Kidney tubule cell (primary cell): ENCODE data around the gene PRR4.

Experiments
- DNase-seq: peaks from one replicate; pipeline ENCODE4 v3.0.0-alpha.2; 2018; ENCODE audit warnings: low spot score

PRR4 gene

DNA sequence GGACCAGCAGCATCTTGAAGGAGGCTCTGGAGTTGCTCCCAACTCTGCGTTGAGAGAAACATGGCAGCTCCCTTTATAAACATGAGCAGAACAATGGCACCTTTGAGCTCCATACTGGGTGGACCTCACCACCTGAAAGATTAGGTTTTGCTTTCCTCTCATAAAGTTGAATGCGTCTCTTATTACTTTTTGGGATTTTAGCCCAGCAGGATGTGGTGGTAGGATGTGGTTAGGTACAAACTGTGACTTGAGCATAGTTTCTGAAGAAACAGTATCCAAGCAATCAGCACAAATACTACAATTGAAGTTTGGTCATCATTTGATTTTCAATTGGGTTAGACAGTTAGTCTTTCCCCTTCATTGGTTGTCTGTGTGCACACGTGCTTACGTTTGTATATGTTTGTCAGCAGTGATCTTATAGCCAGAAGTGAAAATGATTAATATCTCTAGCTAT, at the start of gene PRR4:
TSS of gene PRR4 (minus strand) at position 51 of the 454 bp plus-strand sequence. CDS start at position 13, 38 bp downstream.
- DNase-seq, result no peak

DNA sequence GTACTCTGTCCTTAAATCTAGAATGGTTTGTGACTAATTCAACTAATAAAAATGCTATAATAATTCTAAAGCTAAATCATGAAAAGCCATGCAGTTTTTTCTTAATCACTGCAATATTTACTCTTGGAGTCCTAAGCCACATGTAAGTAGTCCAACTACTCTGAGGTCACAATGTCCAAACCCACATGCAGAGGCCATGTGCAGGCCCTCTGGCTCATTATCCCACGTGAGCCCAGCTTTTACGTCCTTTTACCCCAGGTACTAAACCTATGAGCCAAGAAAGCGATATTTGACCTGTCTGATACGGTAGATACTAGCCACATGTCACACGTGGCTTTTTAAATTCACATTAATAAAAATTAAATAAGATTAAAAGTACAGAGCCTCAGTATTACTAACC, 47.6 kb upstream of the PRR4 start:
- DNase-seq, result no peak

- no peak for DNase-seq
Observed at GRCh38 chr12:10891937-10892336, 42.7 kb upstream of the PRR4 start.

DNA sequence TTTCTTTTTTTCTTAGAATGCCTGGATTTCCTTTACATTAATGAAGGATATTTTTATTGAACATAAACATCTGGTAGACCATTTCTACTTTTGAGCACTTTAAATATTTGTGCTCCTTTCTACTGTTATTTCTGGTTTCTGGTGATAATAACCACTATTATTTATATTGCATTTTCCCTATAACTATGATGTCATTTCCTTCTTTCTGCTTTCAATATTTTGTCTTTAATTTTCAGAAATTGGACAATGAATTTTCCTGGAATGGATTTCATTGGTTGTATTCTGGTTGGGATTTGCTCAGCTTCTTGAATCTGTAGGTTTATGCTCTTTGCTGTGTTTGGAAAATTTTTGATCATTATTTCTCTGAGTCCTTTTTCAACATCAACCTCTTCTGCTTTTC, 40.0 kb upstream of the PRR4 start:
- no peak for DNase-seq

DNA sequence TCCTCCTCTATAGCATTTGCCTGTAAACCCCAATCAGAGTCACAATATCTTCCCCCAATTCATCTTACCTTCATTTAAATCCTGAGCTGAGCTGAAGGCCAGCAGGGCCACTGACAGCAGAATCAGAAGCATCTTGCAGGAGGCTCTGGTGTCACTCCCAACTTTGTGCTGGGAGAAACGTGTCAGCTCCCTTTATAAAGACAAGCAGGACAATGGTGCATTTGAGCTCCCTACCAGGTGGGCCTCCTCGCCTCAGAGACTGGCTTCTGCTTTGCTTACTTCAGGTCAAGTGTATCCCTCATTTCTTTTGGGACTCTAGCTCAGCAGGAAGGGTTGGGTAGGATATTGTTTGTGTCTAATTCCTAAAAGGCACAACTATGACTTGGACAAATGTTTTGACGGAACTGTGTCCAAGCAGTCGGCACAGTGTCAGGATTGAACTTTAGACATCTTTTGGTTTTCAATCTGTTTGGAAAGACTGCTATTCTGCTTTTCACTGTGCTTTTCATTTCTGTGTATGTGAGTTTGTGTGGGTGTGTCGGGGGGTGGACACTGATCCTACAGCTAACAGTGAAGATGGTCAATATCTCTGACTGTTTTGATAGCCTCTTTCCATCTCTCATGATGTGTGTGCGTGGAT, 34.9 kb upstream of the PRR4 start, which contains the start of gene PRH1:
TSS of gene PRH1 (minus strand) at position 170 of the 640 bp plus-strand sequence. CDS start at position 132, 38 bp downstream.
- DNase-seq, result no peak

DNA sequence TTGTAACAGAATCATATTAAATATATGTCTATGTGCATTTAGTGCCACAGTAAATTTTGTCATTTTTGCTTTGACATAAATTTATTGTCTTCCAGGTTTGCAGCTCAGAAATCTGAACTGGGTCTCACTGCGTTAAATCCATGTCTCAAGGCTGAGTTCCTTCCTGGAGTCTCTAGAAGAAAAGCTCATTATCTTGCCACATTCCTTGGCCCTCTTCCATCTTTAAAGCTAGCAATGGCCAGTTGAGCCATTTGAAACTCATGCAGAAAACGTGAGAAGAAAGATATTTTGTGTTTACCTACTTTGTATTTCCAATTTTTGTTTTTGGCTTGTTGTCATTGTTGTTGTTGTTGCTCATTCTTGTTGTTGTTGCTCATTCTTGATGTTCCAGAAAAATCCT, 24.1 kb upstream of the PRR4 start:
- DNase-seq, result no peak

GRCh38 chr12:10867381-10867780, 18.1 kb upstream of the PRR4 start:
- peak; percentile 82 for DNase-seq

DNA sequence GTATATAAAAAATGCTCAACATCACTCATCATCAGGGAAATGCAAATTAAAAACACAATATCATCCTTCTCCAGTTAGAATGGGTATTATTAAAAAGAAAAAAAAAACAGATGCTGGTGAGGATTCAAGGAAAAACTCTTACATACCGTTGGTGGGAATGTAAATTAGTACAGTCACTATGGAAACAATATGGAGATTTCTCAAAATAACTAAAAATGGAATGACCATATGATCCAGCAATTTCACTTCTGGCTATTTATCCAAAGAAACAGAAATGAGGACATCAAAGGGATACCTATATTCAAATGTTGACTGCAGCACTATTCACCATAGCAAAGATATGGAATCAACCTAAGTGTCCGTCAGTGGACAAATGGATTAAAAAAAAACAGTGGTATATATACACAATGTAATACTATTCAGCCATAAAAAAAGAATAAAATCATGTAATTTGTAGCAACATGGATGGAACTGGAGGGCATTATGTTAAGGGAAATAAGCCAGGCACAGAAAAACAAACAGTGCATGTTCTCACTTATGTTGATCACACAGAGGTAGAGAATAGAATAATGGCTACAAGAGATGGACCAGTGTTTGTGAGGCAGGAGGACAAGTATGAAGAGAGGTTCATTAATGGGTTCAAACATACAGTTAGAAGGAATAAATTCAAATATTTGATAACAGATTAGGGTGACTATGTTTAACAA, 14.4 kb upstream of the PRR4 start:
- no peak for DNase-seq

DNA sequence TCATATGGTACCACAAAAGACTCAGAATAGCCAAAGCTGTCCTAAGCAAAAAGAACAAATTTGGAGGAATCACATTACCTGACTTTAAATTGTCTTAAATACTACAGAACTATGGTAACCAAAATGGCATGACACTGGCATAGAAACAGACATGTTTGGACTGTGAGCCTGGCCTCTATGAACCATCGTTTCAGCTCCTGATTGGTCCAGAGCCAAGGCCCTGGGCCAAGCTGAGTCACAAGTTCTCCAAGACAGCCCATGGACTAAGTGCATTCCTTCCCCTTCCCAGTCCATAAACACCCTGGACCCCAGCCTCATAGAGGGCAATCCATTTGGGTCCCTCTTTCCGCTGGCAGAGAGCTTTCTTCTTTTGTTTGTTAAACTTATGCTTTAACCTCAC, 12.1 kb upstream of the PRR4 start:
- no peak for DNase-seq

GRCh38 chr12:10855807-10856206, 6.5 kb upstream of the PRR4 start:
- DNase-seq, result no peak

GRCh38 chr12:10853776-10854175, 4.5 kb upstream of the PRR4 start:
- DNase-seq, result no peak

DNA sequence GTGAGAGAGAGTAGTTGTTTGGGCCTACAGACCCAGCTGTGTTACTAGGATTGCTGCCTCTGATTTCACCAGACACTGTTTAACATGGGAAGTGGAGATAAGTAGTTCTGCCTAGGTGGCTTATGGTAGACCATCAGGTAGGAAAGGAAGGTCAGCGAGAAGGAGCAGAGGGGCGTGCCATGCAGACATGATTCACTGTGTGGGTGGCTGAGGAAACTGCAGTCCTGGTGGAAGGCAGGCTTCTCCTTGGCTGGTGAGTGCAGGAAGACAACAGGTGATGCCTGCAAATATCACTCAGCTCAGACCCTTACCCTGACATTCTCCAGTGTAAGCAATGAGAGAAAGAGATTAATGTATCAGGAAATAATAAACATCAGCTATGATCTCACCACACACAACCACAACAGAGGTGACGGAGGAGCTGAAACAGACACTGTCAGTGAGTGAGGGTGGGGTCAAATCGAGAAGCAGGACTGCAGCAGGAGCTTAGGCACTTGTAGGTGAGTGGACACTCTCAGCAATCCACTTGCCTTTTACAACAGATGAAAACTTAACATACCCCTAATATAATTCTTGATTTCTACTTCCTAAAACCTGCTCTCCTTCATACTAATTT, 2.1 kb upstream of the PRR4 start:
- DNase-seq, result peak; percentile 2

DNA sequence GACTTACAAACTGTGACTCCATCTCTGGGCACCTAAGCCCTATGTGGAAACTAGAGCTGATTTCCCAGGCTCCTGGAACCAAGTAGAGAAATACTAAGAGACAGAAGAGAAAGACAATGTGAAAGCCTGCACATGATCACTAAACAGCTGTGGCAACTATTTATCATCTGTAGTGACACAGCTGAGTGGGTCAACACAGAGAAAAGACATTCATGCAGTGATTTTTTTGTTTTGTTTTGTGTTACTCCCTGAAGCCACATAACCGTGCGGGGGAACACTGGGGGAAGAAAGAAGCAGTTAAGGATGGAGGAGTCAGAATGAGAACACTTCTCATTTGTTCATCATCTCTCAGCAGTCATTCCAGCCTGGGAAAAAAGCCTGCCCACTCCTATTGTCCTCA, 1.5 kb downstream of the PRR4 start:
- DNase-seq, result no peak

DNA sequence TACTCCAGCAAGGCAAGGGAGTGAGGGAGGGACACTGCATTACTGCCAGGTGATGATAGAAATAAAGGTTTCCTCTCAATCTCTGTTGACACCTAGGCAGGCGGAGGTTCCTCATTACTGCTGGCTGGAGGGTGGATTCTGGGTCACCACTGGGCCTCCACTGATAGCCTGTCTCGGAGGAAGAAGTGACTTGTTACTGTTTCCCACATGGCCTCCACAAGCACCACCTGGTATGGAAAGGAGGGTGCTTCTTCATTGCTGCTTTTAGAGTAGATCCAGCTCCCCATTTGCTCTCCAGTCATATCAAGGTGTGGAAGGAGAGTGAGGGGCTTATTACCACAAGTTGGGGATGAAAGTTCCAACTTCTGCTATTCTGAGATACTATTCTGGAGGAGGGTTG, 6.4 kb downstream of the PRR4 start:
- no peak for DNase-seq

DNA sequence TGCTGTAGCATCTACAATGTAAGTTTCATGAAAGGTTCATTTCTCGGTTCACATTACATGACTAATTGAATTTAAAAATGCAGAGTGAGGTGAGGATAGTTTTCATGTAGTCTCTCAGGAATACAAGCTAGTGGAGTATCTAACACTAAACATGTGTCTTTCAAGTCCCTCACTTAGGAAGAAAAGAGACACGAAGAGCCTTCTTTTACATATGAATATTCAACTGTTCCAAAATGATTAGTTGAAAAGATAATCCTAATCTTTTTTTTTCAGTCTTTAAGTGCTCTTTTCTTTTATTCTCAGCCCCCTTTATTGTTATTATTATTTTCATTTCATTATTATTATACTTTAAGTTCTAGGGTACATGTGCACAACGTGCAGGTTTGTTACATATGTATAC, 10.8 kb downstream of the PRR4 start:
- DNase-seq, result no peak

- no peak for DNase-seq
Observed at GRCh38 chr12:10829994-10830393, 19.3 kb downstream of the PRR4 start.

DNA sequence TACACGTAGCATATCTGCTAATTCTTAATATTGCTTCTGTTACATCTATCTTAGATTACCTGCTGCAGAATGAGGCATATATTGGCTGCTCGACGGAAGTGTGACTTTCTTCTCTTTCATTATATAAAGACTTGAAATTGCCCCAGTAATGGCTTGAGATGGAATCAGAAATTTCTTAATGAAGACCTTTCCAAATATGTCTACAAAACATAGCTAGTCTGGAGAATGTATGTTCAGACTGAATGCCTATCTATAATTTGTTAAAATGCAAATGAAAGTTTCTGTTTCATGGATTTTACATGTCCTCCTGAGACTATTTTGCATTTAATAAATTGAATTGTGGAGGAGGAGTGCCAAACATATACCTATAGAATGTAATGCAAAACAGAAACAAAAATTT, 23.0 kb downstream of the PRR4 start, which contains the start of gene TAS2R10:
TSS of gene TAS2R10 (minus strand) at position 101 of the 400 bp plus-strand sequence. CDS start at position 12, 89 bp downstream.
- DNase-seq, result no peak

DNA sequence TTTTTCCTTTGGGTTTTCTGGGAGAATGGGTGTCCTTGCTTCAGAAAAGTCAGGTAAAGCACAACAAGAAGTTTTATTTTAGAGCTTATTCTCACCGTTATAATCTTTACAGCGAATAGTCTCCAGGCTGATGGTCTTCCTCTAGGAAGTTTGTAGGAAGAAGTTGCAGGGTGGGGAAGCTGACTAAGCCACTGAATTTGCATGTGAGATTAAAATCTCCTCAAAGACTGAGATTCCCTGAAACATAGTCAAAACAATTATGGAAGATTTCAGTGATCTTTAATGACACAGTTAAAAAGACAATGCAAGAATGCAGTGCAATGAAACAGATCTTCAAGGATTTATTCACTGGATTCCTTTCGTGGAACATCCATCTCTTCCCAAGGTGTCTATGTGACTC, 24.3 kb downstream of the PRR4 start:
- no peak for DNase-seq

DNA sequence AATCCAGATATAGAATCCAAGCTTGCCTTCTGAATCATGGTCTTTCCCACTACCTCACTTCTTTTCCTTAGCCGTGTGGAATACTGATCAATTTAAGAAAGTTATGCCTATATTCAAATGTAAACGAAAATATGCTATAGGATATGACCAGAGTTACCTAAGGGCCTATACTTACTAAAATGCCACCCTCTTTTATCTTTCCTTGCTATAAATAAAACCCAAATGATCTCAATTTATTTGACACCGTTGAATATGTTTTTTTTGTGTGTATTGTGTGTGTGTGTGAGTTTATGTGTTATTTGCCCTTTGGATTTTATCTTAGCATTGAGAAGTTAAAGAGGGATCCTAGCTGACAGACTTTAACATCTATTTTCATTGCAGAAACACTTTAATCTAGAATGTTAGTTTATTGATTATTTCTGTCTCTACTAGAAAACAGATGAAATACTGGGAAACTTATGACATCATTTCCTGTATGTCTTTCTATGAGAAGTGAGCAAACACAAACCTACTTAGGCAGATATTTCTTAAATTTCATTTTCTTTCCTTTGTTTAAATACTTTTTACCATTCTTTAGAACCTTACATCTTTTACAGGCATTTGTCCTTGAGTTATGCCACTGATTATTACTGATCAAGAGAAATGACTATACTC, 37.3 kb downstream of the PRR4 start:
- DNase-seq, result no peak

- DNase-seq, result no peak
Observed at GRCh38 chr12:10810068-10810467, 39.2 kb downstream of the PRR4 start, which contains the start of gene TAS2R9. TAS2R9 (minus strand) TSS chr12:10810168; CDS start chr12:10810075, 93 bp downstream.

DNA sequence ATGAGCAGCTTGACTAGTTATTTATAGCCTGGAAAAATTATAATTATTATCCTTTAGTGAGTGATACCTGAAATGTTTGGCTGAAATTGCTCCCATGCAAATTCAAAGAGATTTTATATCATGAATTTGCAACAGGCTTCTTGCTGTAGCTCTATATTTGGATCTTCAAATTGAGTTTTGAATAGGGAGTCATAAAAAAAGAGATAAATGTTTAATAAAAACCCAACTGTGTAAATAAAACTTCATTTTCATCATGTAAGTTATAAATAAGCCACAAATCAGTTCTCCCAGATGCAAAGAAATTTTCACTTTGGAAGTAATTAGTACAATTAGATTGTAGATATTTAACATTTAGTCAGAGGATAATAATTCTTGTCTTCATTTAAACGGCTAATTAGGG, 42.1 kb downstream of the PRR4 start, which contains the start of gene TAS2R8:
TSS of gene TAS2R8 (minus strand) at position 101 of the 400 bp plus-strand sequence. CDS start 306 bp downstream, outside the sequence.
- DNase-seq, result no peak

DNA sequence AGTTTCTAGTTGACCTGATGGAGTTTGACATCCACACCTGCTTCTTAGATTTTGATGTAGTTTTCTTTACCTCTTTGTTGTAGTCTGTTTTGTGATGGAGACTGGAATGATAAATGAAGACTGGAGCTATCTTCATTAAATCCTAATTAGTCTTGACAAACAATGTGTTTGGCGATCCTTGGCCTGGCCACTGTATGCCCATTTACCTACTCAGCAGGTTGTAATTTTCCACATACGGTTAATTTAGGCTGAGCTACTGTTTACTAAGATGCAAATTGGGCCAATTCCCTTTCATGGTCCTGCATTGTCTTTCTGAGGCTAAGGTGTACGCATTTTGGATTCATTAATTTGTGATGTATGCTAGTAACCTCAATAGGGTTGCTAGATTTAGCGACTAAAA, 46.7 kb downstream of the PRR4 start, which contains the start of gene TAS2R7:
TSS of gene TAS2R7 (minus strand) at position 41 of the 400 bp plus-strand sequence. CDS start 57 bp downstream, outside the sequence.
- no peak for DNase-seq
